NCI-H1436 treated with DMSO at 0.1 percent for 48 hours (cell line): ENCODE results near the gene ZNF578.
"Not testable (repeated sequence)": the region's sequence is repeated elsewhere in the genome, so short reads cannot be mapped to it uniquely, and the experiment has no call there.

ENCODE experiments used
- DNase-seq: peaks from one replicate; lab custom pipeline; 2025; lab: John Stamatoyannopoulos, UW

The ZNF578 gene

DNA sequence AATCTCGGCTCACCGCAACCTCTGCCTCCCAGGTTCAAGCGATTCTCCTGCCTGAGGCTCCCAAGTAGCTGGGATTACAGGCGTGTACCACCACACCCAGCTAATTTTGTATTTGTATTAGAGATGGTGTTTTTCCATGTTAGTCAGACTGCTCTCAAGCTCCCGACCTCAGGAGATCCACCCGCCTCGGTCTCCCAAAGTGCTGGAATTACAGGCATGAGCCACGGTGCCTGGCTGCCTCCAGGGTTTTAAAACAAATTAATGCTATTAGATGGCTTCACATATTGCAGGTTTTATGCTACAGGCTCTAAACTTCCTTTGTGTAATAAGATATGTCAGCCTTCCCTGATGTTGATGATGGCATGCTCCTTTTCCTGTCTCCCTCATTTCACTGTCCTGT lies 108.3 kb downstream of the ZNF578 start:
- DNase-seq: not testable (repeated sequence)
